ENCODE data around the gene SMAP2. TPM values are rescaled to one million over a fixed set of nuclear protein-coding genes. Genes with fewer than 3 reads are reported as not detected.

The SMAP2 gene
- total RNA-seq, 6 experiments from 2014 or later, result 23.7 to 41.5 (median 36.2) TPM

DNA sequence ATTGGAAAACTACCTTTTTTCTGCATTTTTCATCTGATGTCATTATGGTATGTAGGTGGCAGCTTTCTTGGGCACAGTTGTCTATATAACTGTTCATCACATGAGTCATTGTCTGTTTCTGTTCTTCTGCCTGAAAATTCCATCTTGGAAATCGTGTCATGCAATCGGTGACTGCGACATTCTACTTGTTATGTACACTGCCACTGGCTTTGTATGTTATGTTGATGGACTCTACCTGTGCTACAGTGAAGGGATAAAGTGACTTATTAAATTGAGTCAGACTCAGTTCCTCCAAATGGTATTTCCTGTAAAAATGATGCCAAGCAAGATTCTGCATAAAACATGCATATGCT is 8.6 kb downstream of the SMAP2 start:
- TF ChIP-seq POLR2A (IDR thresholded peaks at IDR 0.05), result no peak
- TF ChIP-seq, protein P1, sequence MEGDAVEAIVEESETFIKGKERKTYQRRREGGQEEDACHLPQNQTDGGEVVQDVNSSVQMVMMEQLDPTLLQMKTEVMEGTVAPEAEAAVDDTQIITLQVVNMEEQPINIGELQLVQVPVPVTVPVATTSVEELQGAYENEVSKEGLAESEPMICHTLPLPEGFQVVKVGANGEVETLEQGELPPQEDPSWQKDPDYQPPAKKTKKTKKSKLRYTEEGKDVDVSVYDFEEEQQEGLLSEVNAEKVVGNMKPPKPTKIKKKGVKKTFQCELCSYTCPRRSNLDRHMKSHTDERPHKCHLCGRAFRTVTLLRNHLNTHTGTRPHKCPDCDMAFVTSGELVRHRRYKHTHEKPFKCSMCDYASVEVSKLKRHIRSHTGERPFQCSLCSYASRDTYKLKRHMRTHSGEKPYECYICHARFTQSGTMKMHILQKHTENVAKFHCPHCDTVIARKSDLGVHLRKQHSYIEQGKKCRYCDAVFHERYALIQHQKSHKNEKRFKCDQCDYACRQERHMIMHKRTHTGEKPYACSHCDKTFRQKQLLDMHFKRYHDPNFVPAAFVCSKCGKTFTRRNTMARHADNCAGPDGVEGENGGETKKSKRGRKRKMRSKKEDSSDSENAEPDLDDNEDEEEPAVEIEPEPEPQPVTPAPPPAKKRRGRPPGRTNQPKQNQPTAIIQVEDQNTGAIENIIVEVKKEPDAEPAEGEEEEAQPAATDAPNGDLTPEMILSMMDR (IDR thresholded peaks at IDR 0.05), result no peak
- intact Hi-C loops (cut with DNase I), result no loop called here
- no peaks in the 10 kb centered on the region for H3K9me3 ChIP-seq
- H3K27me3 ChIP-seq, result no peaks in the 10 kb centered on the region
- ATAC-seq (no peak), DNase-seq (no peak)
- peaks cover 0 to 77% (median 42%) of the 10 kb centered on the region in 4 donors for H3K4me1 ChIP-seq
- WGBS (ENCODE audit: insufficient coverage, low coverage, low lambda C conversion rate, missing lambda C conversion rate), result 83% methylated on average over 3 of the region's 3 CpGs
- peak overlapping the region; percentile 34 to 86 (median 82) for H3K27ac ChIP-seq
- no peak overlapping the region for H3K4me3 ChIP-seq
- H3K36me3 ChIP-seq, result no peaks in the 10 kb centered on the region

DNA sequence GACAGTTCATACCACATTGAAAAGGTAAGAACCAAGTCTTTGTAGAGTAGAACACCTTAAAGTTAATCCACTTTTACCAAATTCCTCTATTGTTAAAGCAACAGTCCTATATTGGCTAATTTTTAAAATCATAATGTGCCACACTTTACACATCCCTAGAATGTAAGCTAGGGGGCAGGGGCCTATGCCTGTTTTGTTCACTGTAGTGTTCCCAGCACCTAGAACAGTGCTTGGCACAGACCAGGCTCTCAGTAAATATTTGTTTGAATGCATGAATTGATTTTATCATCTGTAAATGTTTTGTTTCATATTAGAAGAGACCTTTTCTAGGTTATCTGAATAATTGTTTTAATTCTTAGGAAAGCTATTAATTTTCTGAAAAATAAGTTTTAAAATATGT is 9.1 kb downstream of the SMAP2 start:
- no peaks in the 10 kb centered on the region for H3K27me3 ChIP-seq
- peaks cover 0 to 77% (median 42%) of the 10 kb centered on the region in 4 donors for H3K4me1 ChIP-seq
- no peaks in the 10 kb centered on the region for H3K9me3 ChIP-seq
- peak overlapping the region in 2 of 3 donors; percentile 2 to 7 for H3K4me3 ChIP-seq
- no peak for DNase-seq
- peak overlapping the region; percentile 82 to 87 (median 86) for H3K27ac ChIP-seq
- peak; percentile 28 to 67 (median 48) for ATAC-seq
- intact Hi-C loops (cut with DNase I), result no loop called here
- H3K36me3 ChIP-seq, result no peaks in the 10 kb centered on the region
- TF ChIP-seq, protein P1 (IDR thresholded peaks at IDR 0.05), result peak; percentile 11 to 42 (median 21)
- TF ChIP-seq POLR2A (IDR thresholded peaks at IDR 0.05), result no peak

DNA sequence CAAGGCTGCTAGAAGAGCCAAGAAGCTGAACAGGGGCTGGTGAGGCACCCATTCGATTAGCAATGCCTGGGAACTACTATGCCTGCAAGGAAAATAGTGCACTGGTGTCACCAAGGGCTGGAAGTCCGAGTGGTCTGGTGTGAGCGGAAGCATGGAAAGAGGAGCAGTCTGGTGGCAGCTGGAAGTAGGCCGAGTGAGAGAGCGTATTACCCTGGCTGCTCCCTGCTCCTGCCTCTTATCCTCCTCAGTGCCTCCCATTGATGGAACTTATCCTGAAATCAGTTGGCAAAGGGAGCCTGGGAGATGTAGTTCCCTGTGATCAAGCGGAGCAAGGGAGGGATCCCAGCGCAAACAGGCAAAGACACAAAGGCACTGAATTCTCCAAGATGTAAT is 9.6 kb downstream of the SMAP2 start:
- peak overlapping the region; percentile 82 to 87 (median 86) for H3K27ac ChIP-seq
- H3K36me3 ChIP-seq, result no peaks in the 10 kb centered on the region
- WGBS (ENCODE audit: insufficient coverage, low coverage, low lambda C conversion rate, missing lambda C conversion rate), result 29% methylated on average over 7 of the region's 7 CpGs
- H3K9me3 ChIP-seq, result no peaks in the 10 kb centered on the region
- H3K4me3 ChIP-seq, result peak overlapping the region in 2 of 3 donors; percentile 2 to 7
- H3K4me1 ChIP-seq, result peaks cover 0 to 80% (median 40%) of the 10 kb centered on the region in 4 donors
- intact Hi-C loops (cut with DNase I), result no loop called here
- no peaks in the 10 kb centered on the region for H3K27me3 ChIP-seq
- peak; percentile 53 to 72 (median 68) for ATAC-seq
- peak in 2 of 3 donors; percentile 75 to 81 for DNase-seq
- peak; percentile 25 for TF ChIP-seq POLR2A (IDR thresholded peaks at IDR 0.05)
- TF ChIP-seq, protein P1 (IDR thresholded peaks at IDR 0.05), result no peak

DNA sequence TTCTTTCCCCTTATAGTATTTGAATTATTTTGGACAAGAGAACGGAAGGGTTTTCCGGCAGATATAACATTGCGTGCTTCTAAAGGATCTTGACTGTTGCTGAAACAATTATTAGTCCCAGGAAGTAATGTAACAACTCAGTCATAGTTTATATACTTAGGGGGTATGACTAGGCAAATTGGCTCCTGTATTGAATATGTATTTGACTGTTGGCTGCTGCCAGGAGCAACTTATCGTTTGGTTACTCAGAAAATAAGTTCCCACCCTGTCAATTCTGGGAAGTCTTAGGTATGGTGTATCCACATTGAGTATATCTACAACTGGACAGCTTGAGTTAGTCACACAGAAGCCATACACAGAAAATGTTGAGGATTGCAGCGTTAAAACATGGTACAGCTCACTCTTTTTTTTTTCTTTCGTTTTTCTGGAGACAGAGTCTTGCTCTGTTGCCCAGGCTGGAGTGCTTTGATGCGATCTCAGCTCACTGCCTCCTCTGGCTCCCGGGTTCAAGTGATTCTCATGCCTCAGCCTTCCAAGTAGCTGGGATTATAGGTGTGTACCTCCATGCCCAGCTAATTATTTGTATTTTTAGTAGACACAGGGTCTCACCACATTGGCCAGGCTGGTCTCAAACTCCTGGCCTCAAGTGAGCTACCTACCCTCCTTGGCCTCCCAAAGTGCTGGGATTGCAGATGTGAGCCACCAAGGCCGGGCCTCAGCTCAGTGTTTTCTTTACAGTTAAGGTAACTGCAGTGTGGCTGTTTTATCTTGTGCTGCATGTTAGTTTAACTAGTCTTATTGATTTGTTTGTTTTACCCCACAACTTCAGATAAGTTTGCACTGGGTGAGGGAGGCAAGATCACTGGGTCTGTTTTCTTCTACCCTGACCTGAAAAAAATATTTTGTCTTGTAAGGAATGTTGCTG is 10.2 kb downstream of the SMAP2 start:
- TF ChIP-seq, protein P1 (IDR thresholded peaks at IDR 0.05), result no peak
- TF ChIP-seq POLR2A (IDR thresholded peaks at IDR 0.05), result no peak
- Histone ChIP-seq H3K27ac (peak overlapping the region; percentile 82 to 87 (median 86)), H3K36me3 (no peaks in the 10 kb centered on the region), H3K27me3 (no peaks in the 10 kb centered on the region), H3K9me3 (no peaks in the 10 kb centered on the region), H3K4me1 (peaks cover 0 to 83% (median 42%) of the 10 kb centered on the region in 4 donors), H3K4me3 (peak overlapping the region in 2 of 3 donors; percentile 2 to 7)
- ATAC-seq, result peak; percentile 36 to 74 (median 56)
- WGBS (ENCODE audit: insufficient coverage, low coverage, low lambda C conversion rate, missing lambda C conversion rate), result 48% methylated on average over 9 of the region's 9 CpGs
- intact Hi-C loops (cut with DNase I), result no loop called here
- no peak for DNase-seq

Measured in right lobe of liver (tissue), 6 donors.